ACHN (cell line): ENCODE measurements around the gene ZGPAT.

Experiments used
- DNase-seq: peaks from one replicate; pipeline ENCODE4 v3.0.0-alpha.2; 2015
- in situ Hi-C: cut with HindIII; loops from 2 replicates; pipeline ENCODE4 v1.10.0; 2017; ENCODE audit warnings: low sequenced_read_pairs, low pct_ligation_motif_present, low pct_unique_long_range_greater_than_20kb

Gene ZGPAT

DNA sequence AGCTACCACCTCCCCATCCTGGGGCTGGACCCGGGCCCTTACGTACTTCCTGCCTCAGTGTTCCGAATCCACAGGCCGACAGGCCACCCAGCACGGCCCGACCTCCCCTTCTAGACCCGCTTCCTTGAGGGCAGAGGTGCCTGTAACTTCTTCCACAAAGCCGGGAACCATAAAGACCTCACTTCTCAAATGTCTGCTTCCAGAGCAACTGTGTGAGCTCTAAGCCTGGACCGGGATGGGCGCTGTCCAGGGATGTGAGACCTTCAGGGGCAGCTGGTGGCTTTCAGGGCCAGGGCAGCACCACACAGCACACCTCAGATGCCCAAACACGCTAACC is 41.1 kb downstream of the ZGPAT start:
- DNase-seq: no peak
- in situ Hi-C loops: no loop called here

DNA sequence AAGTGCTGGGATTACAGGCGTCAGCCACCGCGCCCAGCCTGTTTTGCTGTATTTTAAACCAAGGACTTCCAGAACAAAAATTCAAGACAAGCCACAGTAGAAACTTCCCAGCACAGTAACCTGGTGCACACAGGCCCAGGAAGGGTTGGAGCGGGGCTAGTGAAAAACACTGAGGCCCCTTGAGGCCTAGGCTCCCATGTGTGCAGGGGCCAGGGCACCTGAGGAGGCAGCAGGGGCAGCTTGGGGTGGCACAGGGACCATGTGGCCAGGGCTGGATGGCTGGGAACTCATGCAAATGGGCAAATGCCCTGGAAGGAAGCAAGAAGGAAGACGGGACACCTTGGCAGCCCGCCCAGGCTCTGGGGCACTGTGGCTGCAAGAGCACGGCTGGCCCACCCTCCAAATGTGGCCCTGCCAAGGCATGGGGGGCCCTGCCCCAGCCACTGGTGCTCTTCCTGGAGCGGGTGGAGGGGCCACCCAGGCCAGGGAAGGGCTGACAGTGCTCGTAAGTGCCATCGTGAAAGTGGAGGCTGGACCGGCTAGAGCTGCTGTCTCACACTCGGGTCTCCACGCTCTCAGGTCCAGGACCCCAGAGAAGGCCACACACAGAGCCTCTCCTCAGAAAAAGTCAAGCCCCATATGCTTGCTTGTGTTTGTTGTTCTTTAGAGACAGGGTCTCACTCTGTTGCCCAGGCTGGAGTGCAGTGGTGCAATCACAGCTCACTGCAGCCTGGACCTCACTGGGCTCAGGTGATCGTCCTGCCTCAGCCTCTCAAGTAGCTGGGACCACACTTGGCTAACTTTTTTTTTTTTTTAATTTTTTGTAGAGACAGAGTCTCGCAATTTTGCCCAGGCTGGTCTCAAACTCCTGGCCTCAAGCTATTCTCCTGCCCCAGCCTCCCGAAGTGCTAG is 42.0 kb downstream of the ZGPAT start:
- in situ Hi-C loops: no loop called here
- no peak for DNase-seq

DNA sequence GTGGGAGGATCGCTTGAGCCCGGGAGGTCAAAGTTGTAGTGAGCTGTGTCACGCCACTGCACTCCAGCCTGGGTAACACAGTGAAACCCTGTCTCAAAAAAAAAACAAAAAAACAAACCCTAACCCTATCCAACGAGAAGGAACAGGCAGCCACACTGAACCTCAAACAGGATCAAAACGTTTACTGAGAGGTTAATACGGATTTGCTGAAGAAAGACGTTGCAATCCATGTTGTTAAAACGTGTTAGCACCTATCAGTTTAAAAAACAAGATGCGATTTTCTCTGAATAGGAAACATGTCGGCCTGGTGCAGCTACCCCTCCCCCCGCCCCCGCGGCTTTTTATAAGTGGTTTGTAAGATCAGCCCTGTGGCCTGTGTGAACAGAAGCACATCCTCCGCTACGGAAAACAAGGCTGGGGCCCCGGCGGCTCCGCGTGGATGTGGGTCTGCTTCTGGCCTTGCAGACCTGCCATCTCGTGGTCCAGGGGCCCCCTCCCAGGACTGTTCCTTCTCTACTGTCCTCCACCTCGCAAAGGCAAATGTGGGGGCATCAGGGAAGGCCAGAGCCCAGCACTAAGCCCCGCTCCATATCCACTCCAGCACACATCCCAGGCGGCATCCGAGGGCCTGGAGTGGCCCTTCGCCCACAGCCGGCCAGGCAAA is 43.1 kb downstream of the ZGPAT start:
- in situ Hi-C loops: no loop called here
- no peak for DNase-seq

DNA sequence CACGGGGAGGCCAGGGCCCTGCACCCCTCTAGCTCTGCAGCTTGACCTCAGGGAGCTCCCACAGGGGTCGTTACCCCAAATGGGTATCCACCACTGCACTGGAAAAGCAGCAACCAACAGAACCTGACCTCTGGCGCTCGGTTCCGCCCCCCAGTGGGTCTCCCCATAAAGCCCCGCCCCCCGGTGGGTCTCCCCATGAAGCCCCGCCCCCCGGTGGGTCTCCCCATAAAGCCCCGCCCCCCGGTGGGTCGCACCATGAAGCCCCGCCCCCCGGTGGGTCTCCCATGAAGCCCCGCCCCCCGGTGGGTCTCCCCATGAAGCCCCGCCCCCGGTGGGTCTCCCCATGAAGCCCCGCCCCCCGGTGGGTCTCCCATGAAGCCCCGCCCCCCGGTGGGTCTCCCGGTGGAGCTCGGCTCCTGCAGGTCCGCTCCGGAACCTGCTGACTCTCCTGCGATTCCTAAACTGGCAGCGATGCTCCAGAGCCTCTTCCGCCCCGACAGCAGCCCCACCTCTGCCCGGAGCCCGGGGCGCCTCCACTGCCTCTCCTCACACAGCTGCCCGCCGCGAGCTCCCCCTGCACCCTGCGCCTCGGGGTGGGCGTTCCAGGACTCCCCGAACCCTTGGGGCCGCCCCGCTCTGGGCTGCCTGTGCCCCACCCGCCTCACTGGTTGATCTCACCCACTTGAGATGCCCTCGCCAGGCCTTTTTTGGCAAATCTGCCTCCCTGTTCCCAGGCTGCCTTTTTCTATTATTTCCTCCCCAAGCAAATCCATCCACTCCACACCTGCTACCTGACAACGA is 43.8 kb downstream of the ZGPAT start:
- no peak for DNase-seq
- in situ Hi-C loops: no loop called here

DNA sequence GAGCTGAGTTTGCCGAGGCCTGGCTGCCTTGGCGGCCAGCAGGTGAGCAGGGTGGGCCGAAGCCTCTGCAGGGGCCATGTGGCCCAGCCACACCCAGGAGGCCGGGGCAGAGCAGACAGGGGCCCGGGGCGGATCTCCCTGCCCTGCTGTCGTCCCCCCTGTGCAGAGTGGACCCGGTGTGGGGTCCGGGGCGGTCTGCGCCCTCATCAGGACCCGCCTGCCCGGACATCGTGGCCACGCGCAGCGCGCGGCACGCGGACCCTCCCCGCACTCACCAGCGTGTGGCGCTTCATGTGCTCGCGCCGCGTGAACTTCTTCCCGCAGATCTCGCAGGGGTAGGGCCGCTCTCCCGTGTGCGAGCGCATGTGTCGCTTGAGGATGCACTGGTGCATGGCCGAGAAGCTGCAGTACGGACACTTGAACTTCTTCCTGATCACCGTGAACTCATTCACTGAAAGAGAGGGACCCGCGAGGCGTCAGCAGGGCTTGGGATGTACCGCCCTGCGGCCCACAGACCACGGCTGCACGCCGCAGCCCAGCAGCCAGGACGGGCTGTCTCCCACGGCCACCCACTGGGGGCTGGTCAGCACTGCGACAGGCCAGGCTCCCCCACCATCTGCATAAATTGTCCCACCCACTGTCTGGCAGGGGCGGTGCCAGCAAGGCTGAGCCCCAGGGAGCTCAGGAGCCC is 44.7 kb downstream of the ZGPAT start:
- no peak for DNase-seq
- in situ Hi-C loops: no loop called here

DNA sequence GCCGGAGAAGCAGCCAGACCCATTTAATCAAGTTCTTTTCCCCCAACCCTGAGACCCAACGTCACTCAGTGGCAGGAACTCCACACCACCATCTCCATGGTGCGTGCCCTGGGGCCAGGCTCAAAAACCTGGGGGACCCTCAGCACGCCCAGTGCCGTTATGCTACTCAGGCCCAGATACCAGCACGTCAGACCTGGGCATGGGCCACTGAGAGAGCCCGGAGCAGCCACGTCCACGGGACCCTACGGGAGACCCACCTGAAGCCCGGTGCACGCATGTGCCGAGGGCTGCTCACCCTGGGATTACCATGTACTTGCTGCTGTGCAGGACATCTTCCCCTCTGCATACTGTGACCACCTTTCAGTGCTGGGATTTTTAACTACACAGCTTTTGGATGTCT is 45.5 kb downstream of the ZGPAT start:
- no peak for DNase-seq
- in situ Hi-C loops: no loop called here

DNA sequence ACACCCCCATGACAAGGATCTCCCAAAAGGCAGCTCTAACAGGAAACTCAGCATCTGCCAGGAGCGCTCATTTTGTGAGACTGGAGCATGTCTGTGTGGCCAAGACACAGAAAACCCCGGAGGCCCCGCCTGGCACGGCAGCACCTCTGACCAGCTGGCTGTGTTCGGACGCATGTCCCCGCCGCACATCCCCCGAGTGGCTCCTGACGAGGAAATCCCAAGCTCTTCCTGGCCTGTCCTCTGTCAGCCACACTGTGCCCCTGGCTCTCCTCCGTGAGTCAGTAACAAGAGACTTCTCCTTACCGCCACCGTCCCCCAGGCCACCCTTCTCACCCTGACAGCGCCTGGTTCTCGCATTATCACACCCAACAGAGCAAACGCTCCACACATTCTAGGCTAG is 46.2 kb downstream of the ZGPAT start:
- in situ Hi-C loops: no loop called here
- no peak for DNase-seq

DNA sequence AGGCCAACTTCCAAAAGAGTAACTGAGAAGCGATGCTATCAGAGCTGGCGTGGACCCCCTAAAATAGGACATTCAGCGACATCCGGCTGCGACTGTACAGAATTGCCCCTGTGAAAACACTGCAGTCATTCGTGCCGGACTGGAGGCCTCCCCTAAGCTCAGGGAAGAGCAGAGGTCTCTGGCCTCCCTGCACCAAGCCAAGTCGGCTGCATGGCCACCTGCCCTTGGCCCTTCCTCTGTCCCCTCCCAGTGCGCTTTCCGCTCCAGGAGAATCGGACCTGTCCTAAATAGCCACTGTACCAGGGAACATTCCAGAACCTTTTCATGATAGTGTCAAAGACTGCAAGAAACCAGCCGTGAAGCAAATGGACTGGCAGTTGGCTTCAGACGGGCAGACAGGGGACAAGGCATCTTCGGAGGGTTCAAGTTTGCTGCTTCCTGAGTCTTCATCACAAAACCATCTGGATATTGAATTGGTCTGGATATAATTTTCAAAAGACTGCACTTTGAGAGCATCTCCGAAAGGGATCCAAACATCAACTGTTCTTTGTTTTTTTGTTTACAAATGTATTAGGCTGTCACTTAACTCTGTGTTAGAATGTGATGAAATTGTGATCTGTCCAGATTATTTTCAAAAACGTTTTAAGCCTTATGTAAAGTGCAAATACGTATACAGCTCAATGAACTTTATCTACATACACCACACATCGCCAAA is 48.3 kb downstream of the ZGPAT start:
- in situ Hi-C loops: no loop called here
- DNase-seq: no peak

DNA sequence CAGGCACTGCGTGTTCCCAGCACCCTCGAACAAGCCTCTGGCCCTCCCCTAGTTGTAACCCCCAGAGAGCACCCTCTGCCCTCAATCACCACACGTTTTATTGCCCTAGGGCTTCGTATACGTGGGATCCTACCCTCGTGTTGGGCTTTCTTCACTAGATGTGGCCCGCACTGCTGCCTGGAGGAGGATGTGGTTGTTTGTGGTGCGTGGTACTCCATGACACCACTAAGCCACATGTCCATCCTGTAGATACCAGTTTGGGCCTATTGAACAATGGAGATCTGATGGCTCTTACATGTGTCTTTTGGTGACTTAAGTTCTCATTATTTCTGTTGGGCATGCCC is 48.8 kb downstream of the ZGPAT start:
- no peak for DNase-seq
- in situ Hi-C loops: no loop called here

DNA sequence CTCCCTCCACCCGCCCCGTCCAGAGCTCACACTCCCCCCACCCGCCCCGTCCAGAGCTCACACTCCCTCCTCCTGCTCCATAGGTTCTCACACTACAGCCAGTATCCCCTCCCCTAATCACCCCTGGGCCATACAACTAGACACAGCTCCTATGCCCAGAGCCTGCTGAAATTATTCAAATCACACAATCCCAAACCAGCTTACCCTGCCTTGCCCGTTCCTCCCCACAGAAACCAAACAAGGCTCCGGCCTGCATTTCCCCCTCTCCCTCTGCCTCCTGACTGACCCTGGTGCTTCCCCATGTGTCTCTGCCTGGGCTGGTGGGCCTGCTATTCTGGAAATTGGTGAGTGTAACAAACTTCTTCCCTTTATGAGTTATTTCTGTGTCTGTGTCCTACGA is 50.3 kb downstream of the ZGPAT start:
- in situ Hi-C loops: no loop called here
- DNase-seq: no peak

DNA sequence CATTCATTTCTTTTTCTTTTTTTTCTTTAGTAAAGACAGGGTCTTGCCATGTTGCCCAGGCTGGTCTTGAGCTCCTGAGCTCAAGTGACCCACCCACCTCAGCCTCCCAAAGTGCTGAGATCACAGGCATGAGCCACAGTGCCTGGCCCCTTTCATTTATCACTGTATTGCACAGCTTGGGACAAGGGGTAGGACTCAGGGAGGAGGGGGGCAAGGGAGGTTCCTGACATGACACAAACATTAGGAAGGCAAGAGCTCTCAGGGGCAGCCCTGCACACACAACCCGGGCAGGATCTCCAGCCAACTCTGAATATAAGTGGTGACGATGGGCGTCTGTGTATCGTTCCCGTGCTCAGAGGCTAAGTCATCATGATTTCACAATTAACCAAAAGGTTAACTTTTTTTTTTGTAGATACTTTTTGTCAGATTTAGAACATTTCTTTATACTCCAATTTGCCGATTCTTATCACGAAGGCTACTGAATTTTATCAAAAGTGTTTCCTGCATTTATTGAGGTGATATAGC is 51.6 kb downstream of the ZGPAT start:
- DNase-seq: no peak
- in situ Hi-C loops: no loop called here

DNA sequence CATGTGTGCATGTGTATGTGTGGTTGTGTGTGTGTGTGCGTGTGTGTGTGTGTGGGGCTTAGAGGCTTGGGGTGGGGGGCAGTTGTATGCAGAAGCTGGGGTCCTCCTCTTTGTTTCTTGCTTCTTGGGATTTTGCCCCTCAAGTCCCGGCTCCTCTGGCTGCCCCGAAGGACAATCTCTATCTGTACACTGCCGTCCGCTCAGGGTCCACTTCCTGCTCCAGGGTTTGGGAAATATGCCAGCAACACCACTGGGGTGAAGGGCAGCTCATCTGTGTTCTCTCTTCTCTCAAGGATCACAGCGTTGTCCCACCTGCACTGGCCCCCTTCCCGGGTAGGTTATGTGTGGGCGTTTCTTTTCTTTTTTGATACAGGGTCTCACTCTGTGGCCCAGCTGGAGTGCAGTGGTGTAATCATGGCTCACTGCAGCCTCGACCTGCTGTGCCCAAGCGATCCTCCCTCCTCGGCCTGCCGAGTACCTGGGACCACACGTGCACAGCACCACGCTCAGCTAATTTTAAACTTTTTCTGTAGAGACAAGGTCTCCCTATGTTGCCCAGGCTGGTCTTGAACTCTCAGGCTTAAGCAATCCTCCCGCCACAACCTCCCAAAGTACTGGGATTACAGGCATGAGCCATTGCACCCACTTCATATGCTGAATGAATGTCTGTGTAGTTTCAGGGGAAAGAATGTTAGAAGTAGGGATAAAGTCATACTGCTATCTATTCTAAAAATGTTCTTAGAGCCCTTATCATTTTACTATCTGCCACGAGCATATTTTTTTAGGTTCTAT is 57.4 kb downstream of the ZGPAT start:
- DNase-seq: no peak
- in situ Hi-C loops: no loop called here

DNA sequence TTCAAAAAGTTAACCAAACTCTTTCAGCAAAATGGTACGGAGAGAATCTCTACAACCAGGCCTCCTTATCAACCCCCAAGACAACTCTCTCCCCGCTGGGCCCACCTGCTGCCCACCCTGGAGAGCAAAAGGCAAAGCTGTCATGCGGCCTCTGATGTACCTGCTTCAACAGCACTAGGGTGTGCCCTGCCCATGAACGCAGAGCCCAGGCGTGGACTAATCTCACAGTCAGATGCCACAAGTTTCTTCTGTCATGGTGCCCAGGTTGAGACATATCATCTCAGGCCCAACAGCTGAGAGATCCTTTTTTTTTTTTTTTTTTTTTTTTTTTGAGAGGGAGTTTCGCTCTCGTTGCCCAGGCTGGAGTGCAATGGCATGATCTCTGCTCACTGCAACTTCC is 58.1 kb downstream of the ZGPAT start:
- in situ Hi-C loops: no loop called here
- no peak for DNase-seq

DNA sequence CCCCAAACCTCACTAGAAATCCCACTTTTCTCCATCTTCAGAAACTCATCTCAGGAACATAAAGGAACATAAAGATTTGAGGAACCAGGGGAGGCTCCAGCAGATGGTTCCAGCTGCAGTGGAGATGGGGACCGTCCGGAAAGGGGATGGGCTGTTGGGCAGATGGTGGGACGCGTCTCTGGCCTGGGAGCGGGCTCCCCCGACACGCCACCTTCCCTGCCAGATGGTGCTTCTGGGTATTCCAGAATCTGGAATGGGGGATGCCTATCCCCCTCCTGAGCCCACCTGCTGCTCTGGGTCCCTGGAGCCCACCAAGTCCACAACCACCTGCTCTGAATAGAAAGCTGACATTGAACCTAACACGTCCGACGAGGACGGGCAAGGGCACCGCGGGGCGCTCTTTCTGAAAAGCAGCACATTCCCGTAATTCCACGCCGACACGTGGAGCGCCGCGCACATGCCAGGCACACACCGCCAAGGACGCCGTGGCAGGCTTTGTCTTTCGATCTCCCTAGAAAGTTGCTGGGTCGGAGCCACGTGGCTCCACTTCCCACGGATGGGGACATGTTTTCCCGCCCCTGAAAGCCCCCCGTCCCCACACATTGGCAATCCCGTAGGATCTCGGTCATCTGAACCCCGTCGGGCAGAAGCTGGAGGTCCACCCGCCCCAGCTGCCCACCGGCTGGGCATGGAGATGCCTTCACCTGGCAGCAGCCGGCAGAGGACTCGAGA is 59.0 kb downstream of the ZGPAT start:
- no peak for DNase-seq
- in situ Hi-C loops: no loop called here

DNA sequence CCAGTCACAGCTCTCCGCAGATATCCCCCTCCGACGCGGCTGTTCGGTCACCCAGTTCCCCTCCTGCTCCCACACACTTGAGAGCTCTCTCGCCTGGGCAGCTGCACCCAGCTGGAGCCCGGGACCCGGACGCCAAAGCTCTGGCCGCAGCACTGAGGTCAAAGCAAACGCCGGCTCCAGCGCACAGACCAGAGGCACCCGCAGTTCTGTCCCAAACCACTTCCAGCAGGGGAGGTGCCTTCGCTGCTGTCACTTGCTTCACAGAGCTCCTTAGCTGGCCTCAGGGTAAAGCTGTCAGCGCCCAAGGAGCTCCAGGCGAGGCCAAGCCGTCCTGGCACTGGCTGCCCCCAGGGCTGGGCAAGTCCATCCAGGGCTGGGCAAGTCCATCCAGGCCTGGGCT is 59.6 kb downstream of the ZGPAT start:
- no peak for DNase-seq
- in situ Hi-C loops: no loop called here

DNA sequence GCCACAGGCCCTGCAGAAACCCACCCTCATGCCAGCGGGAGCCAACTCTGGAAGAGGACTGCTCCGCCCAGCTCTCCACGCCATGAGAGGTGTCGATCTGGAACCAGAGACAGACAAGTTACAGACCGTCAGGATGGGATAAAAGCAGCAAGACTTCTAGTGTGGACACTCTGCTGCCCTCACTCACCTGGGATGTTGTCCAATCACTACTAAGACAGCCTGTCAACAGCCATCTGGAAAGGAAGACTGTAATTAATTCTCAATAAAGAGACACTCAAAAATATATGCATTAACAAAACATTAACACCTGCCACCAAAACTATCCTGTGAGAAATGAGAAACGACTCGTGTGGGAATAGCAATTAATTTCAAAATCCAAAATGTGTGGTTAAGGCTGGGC is 60.0 kb downstream of the ZGPAT start:
- DNase-seq: no peak
- in situ Hi-C loops: no loop called here
